SK-N-SH (cell line): ENCODE results near the gene TOM1L1. TPM values are rescaled to one million over a fixed set of nuclear protein-coding genes. Genes with fewer than 3 reads are reported as not detected.

Experiments
- CTCF ChIA-PET: fragments of 300-600, 350-600 bp; formaldehyde crosslinking; extraction: SDS; loops from one replicate; lab custom pipeline; 2021; lab: Yijun Ruan, JAX
- POLR2A ChIA-PET: fragments of 350-600 bp; sonication (Branson Sonifier 250); formaldehyde crosslinking; extraction: SDS; loops from one replicate; lab custom pipeline; 2020; ENCODE audit warnings: antibody characterized with exemption, inconsistent platforms; lab: Yijun Ruan, JAX
- DNase-seq: peaks from one replicate; pipeline ENCODE4 v3.0.0; 2012
- H2AFZ ChIP-seq: fragments of 200-600 bp; sonication (generic); 2 replicates; pipeline ENCODE4 v1.8.1; 2016; ENCODE audit warnings: antibody characterized with exemption, mild to moderate bottlenecking, low read depth
- H3F3A ChIP-seq: fragments of 200-600 bp; sonication (generic); replicated peaks from 2 replicates; pipeline ENCODE3; 2016; ENCODE audit warnings: antibody characterized with exemption, mild to moderate bottlenecking; ENCODE audit not compliant: insufficient read depth
- H3K27ac ChIP-seq, 2 experiments: fragments of 200-500 bp in 1 of 2; fragments of 200-600 bp in 1 of 2; sonication (Bioruptor generic) in 1 of 2; sonication (generic), shearing (Covaris generic) in 1 of 2; 2 replicates each; pipeline versions ENCODE4 v1.5.1 to v1.6.1; 2014 to 2016; ENCODE audit warnings: low read depth in 2 of 2, inconsistent platforms in 1 of 2, low read length in 1 of 2, mild to moderate bottlenecking in 1 of 2, mixed read lengths in 1 of 2
- H3K27me3 ChIP-seq: fragments of 200-600 bp; sonication (generic), shearing (Covaris generic); 2 replicates; pipeline ENCODE4 v1.6.1; 2016; ENCODE audit warnings: mixed run types; ENCODE audit not compliant: insufficient read depth
- H3K36me3 ChIP-seq, 2 experiments: fragments of 200-500 bp in 1 of 2; fragments of 200-600 bp in 1 of 2; sonication (Bioruptor generic) in 1 of 2; sonication (generic) in 1 of 2; replicated peaks in 1 of 2; 2 replicates each; pipeline versions ENCODE3 to v1.5.1; 2014 to 2016; ENCODE audit warnings: low read length in 1 of 2, mild to moderate bottlenecking in 1 of 2; ENCODE audit not compliant: insufficient read depth in 2 of 2, control insufficient read depth in 1 of 2
- H3K4me1 ChIP-seq, 2 experiments: fragments of 200-500 bp in 1 of 2; fragments of 200-600 bp in 1 of 2; sonication (Bioruptor generic) in 1 of 2; sonication (generic), shearing (Covaris generic) in 1 of 2; 2 replicates each; pipeline versions ENCODE4 v1.5.1 to v1.6.1; 2014 to 2016; ENCODE audit warnings: low read depth in 1 of 2, low read length in 1 of 2, mixed run types in 1 of 2; ENCODE audit not compliant: insufficient read depth in 2 of 2, control insufficient read depth in 1 of 2
- H3K4me2 ChIP-seq: fragments of 200-600 bp; sonication (generic), shearing (Covaris generic); 2 replicates; pipeline ENCODE4 v1.6.1; 2017; ENCODE audit warnings: mixed run types
- H3K4me3 ChIP-seq, 2 experiments: fragments of 200-500 bp in 1 of 2; fragments of 200-600 bp in 1 of 2; sonication (Bioruptor generic) in 1 of 2; sonication (generic), shearing (Covaris generic) in 1 of 2; 2 replicates each; pipeline versions ENCODE4 v1.5.1 to v1.8.1; 2014 to 2016; ENCODE audit warnings: low read depth in 2 of 2, inconsistent platforms in 1 of 2, low read length in 1 of 2, mild to moderate bottlenecking in 1 of 2, mixed read lengths in 1 of 2, moderate library complexity in 1 of 2
- H3K79me2 ChIP-seq: fragments of 200-600 bp; sonication (generic); 2 replicates; pipeline ENCODE4 v1.8.1; 2017; ENCODE audit warnings: mild to moderate bottlenecking; ENCODE audit not compliant: insufficient read depth
- H3K9ac ChIP-seq: fragments of 200-600 bp; sonication (generic); 2 replicates; pipeline ENCODE4 v1.6.1; 2017; ENCODE audit warnings: mixed run types
- H3K9me2 ChIP-seq: fragments of 200-600 bp; sonication (generic); 2 replicates; pipeline ENCODE4 v1.6.1; 2017; ENCODE audit warnings: mixed run types
- H3K9me3 ChIP-seq: fragments of 200-600 bp; sonication (generic); 2 replicates; pipeline ENCODE4 v1.6.1; 2017; ENCODE audit warnings: mixed run types, mild to moderate bottlenecking, moderate library complexity
- H4K20me1 ChIP-seq: fragments of 200-600 bp; sonication (generic); 2 replicates; pipeline ENCODE4 v1.6.1; 2017; ENCODE audit warnings: mild to moderate bottlenecking, mixed run types; ENCODE audit not compliant: insufficient read depth
- CTCF ChIP-seq: fragments of 200-600 bp; sonication (generic); IDR thresholded peaks from 2 replicates; pipeline ENCODE4 v1.6.1; 2017; ENCODE audit warnings: antibody characterized with exemption, mild to moderate bottlenecking, moderate library complexity
- ELF1 ChIP-seq: IDR thresholded peaks from 2 replicates; pipeline ENCODE4 v1.4.0; 2012
- GATA2 ChIP-seq: sonication (generic); formaldehyde crosslinking; IDR thresholded peaks from 2 replicates; pipeline ENCODE4 v1.5.0; 2020; ENCODE audit warnings: mild to moderate bottlenecking, missing genetic modification reagents
- MEF2A ChIP-seq: IDR thresholded peaks from 2 replicates; pipeline ENCODE4 v1.4.0; 2012; ENCODE audit warnings: low read depth, borderline replicate concordance
- NRF1 ChIP-seq: IDR thresholded peaks from 2 replicates; pipeline ENCODE4 v1.6.1; 2012; ENCODE audit warnings: low read depth, mild to moderate bottlenecking, low read length
- RAD21 ChIP-seq: IDR thresholded peaks from 2 replicates; pipeline ENCODE4 v1.6.1; 2012; ENCODE audit warnings: mild to moderate bottlenecking, low read length
- RXRA ChIP-seq: IDR thresholded peaks from 2 replicates; pipeline ENCODE4 v1.4.0; 2012; ENCODE audit warnings: low read depth, mild to moderate bottlenecking, borderline replicate concordance
- TEAD4 ChIP-seq: IDR thresholded peaks from 2 replicates; pipeline ENCODE4 v1.4.0; 2012; ENCODE audit warnings: mild to moderate bottlenecking, borderline replicate concordance; ENCODE audit not compliant: insufficient read depth
- WGBS: methylation state at CpG from one replicate; pipeline ENCODE4 v1.1.6; 2017; ENCODE audit warnings: low lambda C conversion rate; 5-methylcytosine and 5-hydroxymethylcytosine counted together
- polyA plus RNA-seq, 3 experiments: library from polyadenylated mRNA; depleted of rRNA; stranded (reverse); fragments of >200 nt; gene quantifications; 2 replicates each; pipeline ENCODE4 v1.2.3, GENCODE V29; 2012
- small RNA-seq, 7 experiments: library from RNA; depleted of rRNA; stranded (forward); fragments of <200 nt; gene quantifications; one replicate each; pipeline ENCODE3, GENCODE V24; 2012
- TF ChIP-seq, protein P1 (sequence below): IDR thresholded peaks from 2 replicates; pipeline ENCODE4 v1.4.0; 2012; ENCODE audit warnings: low read depth
- TF ChIP-seq, protein P2 (sequence below): fragments of 150-350 bp; IDR thresholded peaks from 2 replicates; pipeline ENCODE4 v1.6.1; 2017; ENCODE audit warnings: antibody characterized with exemption, low read length, low read depth, borderline replicate concordance

Gene TOM1L1
- polyA plus RNA-seq, 1 of the 3 experiments (the other 2 are of a cell fraction), result 46.5 TPM

DNA sequence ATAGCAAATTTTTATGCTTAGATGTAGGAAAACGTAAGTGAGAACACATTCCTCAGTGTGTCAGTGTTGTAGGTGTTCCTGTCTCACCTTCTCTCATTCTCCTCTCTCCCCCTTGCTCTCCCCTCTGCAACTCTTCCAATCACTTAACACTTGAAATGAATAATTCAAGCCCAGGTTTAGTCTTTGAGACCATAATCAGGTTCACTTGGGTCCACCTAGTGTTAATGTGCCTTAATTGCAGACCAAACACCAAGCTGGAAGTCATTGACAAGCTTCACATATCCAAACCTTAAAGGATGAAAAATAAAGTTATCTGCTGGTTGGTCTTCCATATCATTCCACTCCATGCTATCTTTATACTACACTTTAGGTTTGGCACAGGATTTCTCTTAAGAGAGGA is 104.9 kb downstream of the TOM1L1 start:
- Histone ChIP-seq H3K4me1 (no peaks in the 10 kb centered on the region), H3K4me3 (no peak overlapping the region), H3K36me3 (peaks cover 37 to 53% of the 10 kb centered on the region in 2 experiments), H3K9ac (no peak overlapping the region), H3K9me3 (no peaks in the 10 kb centered on the region)
- CTCF ChIA-PET, result interaction anchor here (0.6 to 8.7 kb wide), 20 partner anchors 8 to 717 kb away, joined by 3 to 62 read pairs (median 4); partner anchors contain the start of gene TMEM100
- POLR2A ChIA-PET, result no interaction called here
- TF ChIP-seq TEAD4 (no peak), GATA2 (CRISPR knock-in tag) (no peak), RXRA (no peak), CTCF (peak; percentile 55), RAD21 (peak; percentile 40), NRF1 (no peak), ELF1 (no peak), MEF2A (no peak)
- TF ChIP-seq, protein P1, sequence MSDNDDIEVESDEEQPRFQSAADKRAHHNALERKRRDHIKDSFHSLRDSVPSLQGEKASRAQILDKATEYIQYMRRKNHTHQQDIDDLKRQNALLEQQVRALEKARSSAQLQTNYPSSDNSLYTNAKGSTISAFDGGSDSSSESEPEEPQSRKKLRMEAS, result no peak
- TF ChIP-seq, protein P2, sequence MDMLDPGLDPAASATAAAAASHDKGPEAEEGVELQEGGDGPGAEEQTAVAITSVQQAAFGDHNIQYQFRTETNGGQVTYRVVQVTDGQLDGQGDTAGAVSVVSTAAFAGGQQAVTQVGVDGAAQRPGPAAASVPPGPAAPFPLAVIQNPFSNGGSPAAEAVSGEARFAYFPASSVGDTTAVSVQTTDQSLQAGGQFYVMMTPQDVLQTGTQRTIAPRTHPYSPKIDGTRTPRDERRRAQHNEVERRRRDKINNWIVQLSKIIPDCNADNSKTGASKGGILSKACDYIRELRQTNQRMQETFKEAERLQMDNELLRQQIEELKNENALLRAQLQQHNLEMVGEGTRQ, result no peak
- TF ChIP-seq, all 33 proteins: peak for 2
- no peaks in the 10 kb centered on the region for H3F3A ChIP-seq
- no peak overlapping the region for H3K4me2 ChIP-seq
- 97% methylated on average over 1 of the region's 1 CpG for WGBS
- no peaks in the 10 kb centered on the region for H3K79me2 ChIP-seq
- no peak overlapping the region for H3K27ac ChIP-seq
- H4K20me1 ChIP-seq, result no peaks in the 10 kb centered on the region
- DNase-seq, result peak; percentile 20
- no peak overlapping the region for H2AFZ ChIP-seq
- H3K27me3 ChIP-seq, result no peaks in the 10 kb centered on the region
- no peaks in the 10 kb centered on the region for H3K9me2 ChIP-seq

Small RNA genes within 50 kb of the gene (small RNA-seq; reads per million reads assigned to genes)
- 0 reads per million in 7 experiments for gene AC007485.1

Other genes starting within 250 kb of the TOM1L1 start
- 67.4 and 85.8 TPM in 2 replicates for gene COX11, start 67.8 kb downstream of the TOM1L1 start, polyA plus RNA-seq (2012; rRNA removed)
- gene STXBP4, start 67.9 kb downstream of the TOM1L1 start, polyA plus RNA-seq (2012; rRNA removed), result 2.8 and 3.9 TPM in 2 replicates